HG03457 (cell line): Measurements from ENCODE around the gene ANAPC16.
"Not testable (repeated sequence)": the region's sequence is repeated elsewhere in the genome, so short reads cannot be mapped to it uniquely, and the experiment has no call there.

Experiments
- ATAC-seq: cut with Tn5 transposase; IDR thresholded peaks from one replicate; pipeline ENCODE4 v1.9.1; 2021; ENCODE audit warnings: moderate number of reproducible peaks; ENCODE audit not compliant: unreplicated experiment

The ANAPC16 gene

GRCh38 chr10:72215611-72216549 is at the start of gene ANAPC16, which contains the start of gene ASCC1:
TSS of gene ANAPC16 (plus strand) at chr10:72216012. CDS start at chr10:72223915, 7,903 bp downstream.
TSS of gene ASCC1 (minus strand) at chr10:72216276. CDS start at chr10:72213298, 2,978 bp downstream.
- peak; percentile 55 for ATAC-seq

GRCh38 chr10:72167118-72167517 is 48.7 kb upstream of the ANAPC16 start:
- no peak for ATAC-seq

- no peak for ATAC-seq
Observed at GRCh38 chr10:72170263-72170662, 45.5 kb upstream of the ANAPC16 start.

- ATAC-seq: no peak
Observed at GRCh38 chr10:72170733-72171132, 45.1 kb upstream of the ANAPC16 start.

GRCh38 chr10:72171175-72171630 is 44.6 kb upstream of the ANAPC16 start:
- ATAC-seq: no peak

GRCh38 chr10:72173262-72173618 is 42.6 kb upstream of the ANAPC16 start:
- ATAC-seq: no peak

- no peak for ATAC-seq
Observed at GRCh38 chr10:72173619-72174296, 42.1 kb upstream of the ANAPC16 start.

- ATAC-seq: no peak
Observed at GRCh38 chr10:72174297-72174662, 41.5 kb upstream of the ANAPC16 start.

- ATAC-seq: no peak
Observed at GRCh38 chr10:72175149-72175548, 40.7 kb upstream of the ANAPC16 start.

- no peak for ATAC-seq
Observed at GRCh38 chr10:72176701-72177100, 39.1 kb upstream of the ANAPC16 start.

GRCh38 chr10:72177454-72177853 is 38.4 kb upstream of the ANAPC16 start:
- no peak for ATAC-seq

- ATAC-seq: no peak
Observed at GRCh38 chr10:72184156-72184555, 31.7 kb upstream of the ANAPC16 start.

- ATAC-seq: no peak
Observed at GRCh38 chr10:72186258-72186981, 29.4 kb upstream of the ANAPC16 start.

GRCh38 chr10:72186982-72187330 is 28.9 kb upstream of the ANAPC16 start:
- ATAC-seq: no peak

GRCh38 chr10:72194949-72195348 is 20.9 kb upstream of the ANAPC16 start:
- no peak for ATAC-seq

GRCh38 chr10:72200883-72201282 is 14.9 kb upstream of the ANAPC16 start:
- ATAC-seq: no peak

- no peak for ATAC-seq
Observed at GRCh38 chr10:72201293-72201692, 14.5 kb upstream of the ANAPC16 start.

GRCh38 chr10:72204296-72204695 is 11.5 kb upstream of the ANAPC16 start:
- ATAC-seq: no peak

- no peak for ATAC-seq
Observed at GRCh38 chr10:72204724-72205123, 11.1 kb upstream of the ANAPC16 start.

- ATAC-seq: no peak
Observed at GRCh38 chr10:72206511-72207229, 9.1 kb upstream of the ANAPC16 start.

GRCh38 chr10:72208526-72208925 is 7.3 kb upstream of the ANAPC16 start:
- ATAC-seq: not testable (repeated sequence)
